ENCODE results near the gene HES1.

The HES1 gene

DNA sequence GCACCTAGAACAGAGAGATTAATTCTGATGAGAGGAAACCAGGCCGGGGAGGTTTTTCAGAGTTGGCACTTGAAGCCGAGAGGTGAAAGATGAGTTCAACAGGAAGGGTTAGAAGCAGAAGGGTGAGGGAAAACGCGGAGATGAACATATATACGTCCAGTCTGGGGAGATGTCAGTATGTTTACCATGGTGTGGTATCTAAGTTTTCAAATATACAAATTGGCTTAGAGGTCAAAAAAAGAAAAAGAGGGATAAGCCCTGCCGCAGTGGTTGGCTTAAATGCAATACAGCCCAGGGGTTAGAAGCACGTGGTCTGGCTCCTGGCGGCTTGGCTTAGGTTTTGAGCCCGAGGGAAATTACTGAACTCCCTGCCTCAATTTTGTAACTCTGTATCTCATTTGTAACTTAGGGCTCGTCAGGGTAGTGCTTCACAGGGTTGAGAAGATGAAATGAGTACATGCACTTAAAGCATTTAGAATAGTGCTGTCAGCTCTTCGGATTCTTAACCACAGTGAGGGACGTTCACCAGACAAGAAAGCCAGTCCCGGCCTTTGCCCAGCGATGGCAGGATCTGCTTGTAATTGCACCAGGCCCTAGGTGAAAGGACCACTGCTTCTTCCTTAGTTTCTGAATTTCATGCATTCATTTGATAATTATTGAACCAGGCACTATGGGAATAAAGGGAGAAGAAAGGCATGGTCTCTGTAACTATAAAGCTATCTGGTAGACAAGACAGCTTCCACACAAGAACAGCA, 6.4 kb downstream of the HES1 start:
- H3K9ac ChIP-seq = peak overlapping the region; percentile 79

DNA sequence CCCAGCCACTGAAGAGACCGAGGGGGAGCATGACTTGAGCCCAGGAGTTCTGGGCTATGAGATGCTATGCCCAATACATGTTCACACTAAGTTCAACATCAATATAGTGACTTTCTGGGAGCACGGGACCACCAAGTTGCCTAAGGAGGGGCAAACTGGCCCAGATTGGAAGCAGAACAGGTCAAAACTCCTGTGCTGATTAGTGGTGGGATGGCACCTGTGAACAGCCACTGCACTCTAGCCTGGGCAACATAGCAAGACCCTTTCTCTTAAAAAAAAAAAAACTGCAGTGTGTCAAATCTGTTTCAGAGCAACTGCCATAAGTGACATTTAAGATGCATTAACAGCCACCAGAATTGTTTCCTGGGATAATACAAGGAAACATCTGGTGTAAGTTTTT, 9.8 kb downstream of the HES1 start:
- Histone ChIP-seq H3K4me2 (ENCODE audit: low read length) (no peak overlapping the region), H3K27me3 (ENCODE audit: control insufficient read depth, insufficient read depth, low read length) (no peaks in the 10 kb centered on the region), H3K36me3 (ENCODE audit: control insufficient read depth, insufficient read depth, low read length) (no peaks in the 10 kb centered on the region), H3K4me3 (ENCODE audit: low read depth, low read length) (no peak overlapping the region), H3K9ac (no peak overlapping the region), H3K4me1 (peaks cover 52% of the 10 kb centered on the region), H3K27ac (no peak overlapping the region), H3K79me2 (no peaks in the 10 kb centered on the region), H2AFZ (no peak overlapping the region), H3K9me3 (ENCODE audit: control insufficient read depth, low read length) (no peaks in the 10 kb centered on the region)
- TF ChIP-seq, protein P1, sequence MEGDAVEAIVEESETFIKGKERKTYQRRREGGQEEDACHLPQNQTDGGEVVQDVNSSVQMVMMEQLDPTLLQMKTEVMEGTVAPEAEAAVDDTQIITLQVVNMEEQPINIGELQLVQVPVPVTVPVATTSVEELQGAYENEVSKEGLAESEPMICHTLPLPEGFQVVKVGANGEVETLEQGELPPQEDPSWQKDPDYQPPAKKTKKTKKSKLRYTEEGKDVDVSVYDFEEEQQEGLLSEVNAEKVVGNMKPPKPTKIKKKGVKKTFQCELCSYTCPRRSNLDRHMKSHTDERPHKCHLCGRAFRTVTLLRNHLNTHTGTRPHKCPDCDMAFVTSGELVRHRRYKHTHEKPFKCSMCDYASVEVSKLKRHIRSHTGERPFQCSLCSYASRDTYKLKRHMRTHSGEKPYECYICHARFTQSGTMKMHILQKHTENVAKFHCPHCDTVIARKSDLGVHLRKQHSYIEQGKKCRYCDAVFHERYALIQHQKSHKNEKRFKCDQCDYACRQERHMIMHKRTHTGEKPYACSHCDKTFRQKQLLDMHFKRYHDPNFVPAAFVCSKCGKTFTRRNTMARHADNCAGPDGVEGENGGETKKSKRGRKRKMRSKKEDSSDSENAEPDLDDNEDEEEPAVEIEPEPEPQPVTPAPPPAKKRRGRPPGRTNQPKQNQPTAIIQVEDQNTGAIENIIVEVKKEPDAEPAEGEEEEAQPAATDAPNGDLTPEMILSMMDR (IDR thresholded peaks at IDR 0.05) = no peak

More for the DNA sequence above, 6.4 kb downstream of the HES1 start:
- Histone ChIP-seq H3K27ac (peak overlapping the region; percentile 97), H3K36me3 (ENCODE audit: control insufficient read depth, insufficient read depth, low read length) (no peaks in the 10 kb centered on the region), H3K4me1 (peaks cover 50% of the 10 kb centered on the region), H3K79me2 (peaks cover 3% of the 10 kb centered on the region), H3K27me3 (ENCODE audit: control insufficient read depth, insufficient read depth, low read length) (no peaks in the 10 kb centered on the region), H3K4me2 (ENCODE audit: low read length) (peak overlapping the region; percentile 65), H3K9me3 (ENCODE audit: control insufficient read depth, low read length) (no peaks in the 10 kb centered on the region), H2AFZ (peak overlapping the region; percentile 69), H3K4me3 (ENCODE audit: low read depth, low read length) (peak overlapping the region; percentile 49)
- TF ChIP-seq, protein P1 (IDR thresholded peaks at IDR 0.05) = no peak

DNA sequence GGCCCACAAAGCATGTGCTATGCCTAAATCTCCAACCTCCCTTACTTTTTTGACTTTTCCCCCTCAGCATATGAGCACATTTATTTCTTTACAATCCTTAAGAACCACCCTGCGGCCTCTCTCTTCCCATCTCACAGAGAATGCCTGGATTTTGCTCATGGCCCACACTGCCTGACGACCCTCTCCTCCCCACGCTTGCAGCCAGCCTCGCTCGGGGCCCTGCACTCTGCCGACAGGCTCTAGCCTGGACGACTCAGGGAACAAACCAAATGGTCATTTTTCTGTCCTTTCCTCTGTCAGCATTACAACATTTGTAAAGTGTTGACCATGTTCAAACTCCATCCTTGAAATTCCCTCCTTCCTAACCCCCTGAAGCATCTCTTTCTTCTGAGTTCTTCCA, 11.7 kb downstream of the HES1 start:
- Histone ChIP-seq H3K4me2 (ENCODE audit: low read length) (no peak overlapping the region), H3K4me1 (peaks cover 44% of the 10 kb centered on the region), H3K9me3 (ENCODE audit: control insufficient read depth, low read length) (no peaks in the 10 kb centered on the region), H3K9ac (no peak overlapping the region), H2AFZ (peak overlapping the region; percentile 58), H3K79me2 (no peaks in the 10 kb centered on the region), H3K27me3 (ENCODE audit: control insufficient read depth, insufficient read depth, low read length) (no peaks in the 10 kb centered on the region), H3K36me3 (ENCODE audit: control insufficient read depth, insufficient read depth, low read length) (no peaks in the 10 kb centered on the region), H3K27ac (peak overlapping the region; percentile 62), H3K4me3 (ENCODE audit: low read depth, low read length) (no peak overlapping the region)
- TF ChIP-seq, protein P1 (IDR thresholded peaks at IDR 0.05) = no peak

DNA sequence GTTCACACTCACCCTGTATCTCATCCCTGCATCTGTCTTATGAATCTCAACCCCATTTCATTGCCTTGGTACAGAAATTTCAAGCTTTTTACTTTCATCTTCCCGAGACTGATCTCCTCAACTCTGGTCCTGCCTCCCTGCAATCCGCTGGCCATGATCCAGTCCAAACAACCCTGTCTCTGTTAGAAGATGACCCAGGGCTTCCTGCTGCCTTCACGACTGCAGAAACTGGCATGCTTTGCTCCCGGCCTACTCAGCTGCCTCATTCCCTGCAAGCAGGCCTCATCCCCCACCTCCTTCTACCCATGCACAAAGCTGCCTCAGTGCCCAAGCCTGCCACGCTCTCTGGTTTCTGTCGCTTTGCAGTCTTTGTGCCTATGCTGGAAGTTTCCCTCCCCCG, 12.4 kb downstream of the HES1 start:
- H3K79me2 ChIP-seq = no peaks in the 10 kb centered on the region
- no peak overlapping the region for H3K4me2 ChIP-seq (ENCODE audit: low read length)
- H3K4me1 ChIP-seq = peaks cover 39% of the 10 kb centered on the region
- peak overlapping the region; percentile 62 for H3K27ac ChIP-seq
- H3K4me3 ChIP-seq (ENCODE audit: low read depth, low read length) = no peak overlapping the region
- H3K27me3 ChIP-seq (ENCODE audit: control insufficient read depth, insufficient read depth, low read length) = no peaks in the 10 kb centered on the region
- TF ChIP-seq, protein P1 (IDR thresholded peaks at IDR 0.05) = no peak
- H3K9me3 ChIP-seq (ENCODE audit: control insufficient read depth, low read length) = no peaks in the 10 kb centered on the region
- H3K9ac ChIP-seq = no peak overlapping the region
- H2AFZ ChIP-seq = peak overlapping the region; percentile 58
- no peaks in the 10 kb centered on the region for H3K36me3 ChIP-seq (ENCODE audit: control insufficient read depth, insufficient read depth, low read length)
